Right lobe of liver (tissue), 6 donors: Measurements from ENCODE around the gene PPP1R10. TPM values are rescaled to one million over a fixed set of nuclear protein-coding genes. Genes with fewer than 3 reads are reported as not detected.

Source experiments
- ATAC-seq, 4 donors: fragments of 200-7000 bp; cut with Tn5 transposase; one replicate each; pipeline ENCODE4 v1.9.1; 2020; ENCODE audit warnings: mild to moderate bottlenecking in 4 of 4, moderate library complexity in 4 of 4
- DNase-seq, 3 donors: peaks; one replicate each; pipeline ENCODE4 v3.0.0-alpha.2; 2020
- H3K27ac ChIP-seq, 3 donors: fragments of 200-600 bp; one replicate each; pipeline ENCODE4 v1.8.0; 2022
- H3K27me3 ChIP-seq, 2 donors: fragments of 200-600 bp; one replicate each; pipeline ENCODE4 v1.8.0; 2022
- H3K36me3 ChIP-seq, 4 donors: fragments of 200-600 bp; sonication (generic) in 1 of 4; one replicate each; pipeline versions ENCODE4 v1.5.1 to v1.8.0; 2017 to 2022; ENCODE audit warnings: control low read depth in 1 of 4
- H3K4me1 ChIP-seq, 4 donors: fragments of 200-600 bp; sonication (generic) in 1 of 4; one replicate each; pipeline versions ENCODE4 v1.5.1 to v1.8.0; 2017 to 2022; ENCODE audit warnings: control low read depth in 1 of 4
- H3K4me3 ChIP-seq, 3 donors: fragments of 200-600 bp; one replicate each; pipeline ENCODE4 v1.8.0; 2022
- H3K9me3 ChIP-seq, 4 donors: fragments of 200-600 bp; sonication (generic) in 1 of 4; one replicate each; pipeline versions ENCODE4 v1.5.1 to v1.8.0; 2017 to 2022; ENCODE audit warnings: control low read depth in 1 of 4
- CTCF ChIP-seq, 4 donors: fragments of 200-600 bp in 3 of 4; fragments of 450-650 bp in 1 of 4; IDR thresholded peaks; one replicate each; pipeline versions ENCODE4 v1.5.1 to v1.8.0; 2016 to 2022; ENCODE audit warnings: antibody characterized with exemption in 4 of 4, mild to moderate bottlenecking in 2 of 4
- POLR2A ChIP-seq: fragments of 450-650 bp; IDR thresholded peaks from one replicate; pipeline ENCODE4 v1.6.1; 2017; ENCODE audit warnings: antibody characterized with exemption, mild to moderate bottlenecking
- WGBS: methylation state at CpG from one replicate; pipeline ENCODE4 v1.1.6; 2018; ENCODE audit warnings: low coverage, low lambda C conversion rate; ENCODE audit not compliant: insufficient coverage; ENCODE audit errors: missing lambda C conversion rate; 5-methylcytosine and 5-hydroxymethylcytosine counted together
- intact Hi-C, 2 donors: fragments of 100-400 bp; cut with DNase I; formaldehyde crosslinking; loops; one replicate each; pipeline versions ENCODE4 v1.11.2 to v1.14.1; 2022
- total RNA-seq, 6 experiments: library from RNA; depleted of rRNA in 2 of 6; stranded (reverse); fragments of >200 nt in 2 of 6; fragmentation: NEBNext Ultra II Directional in 3 of 6; extraction: Animal tissue kit (Norgen Biotek cat#: 25700) in 3 of 6; gene quantifications; one replicate each; pipeline versions ENCODE4 v1.1.0 to v1.2.4, GENCODE V29; 2016 to 2023
- donor health status: DM: no; HTN: yes; CAD: no.
- donor health status: DM: no; HTN: no; CAD: no.
- donor health status: DM: no; HTN: no; CAD: no.
- donor health status: DM: no; HTN: yes; CAD: no.
- donor health status: DM: no; HTN: yes; CAD: no.

PPP1R10 gene
- total RNA-seq, 6 experiments from 2014 or later = 19.0 to 45.1 (median 32.4) TPM

- Histone ChIP-seq H3K27ac (no peak overlapping the region), H3K36me3 (peaks cover 0 to 39% (median 20%) of the 10 kb centered on the region in 4 donors), H3K27me3 (no peaks in the 10 kb centered on the region), H3K9me3 (no peaks in the 10 kb centered on the region), H3K4me3 (no peak overlapping the region), H3K4me1 (peaks cover 0 to 9% (median 5%) of the 10 kb centered on the region in 4 donors)
- ATAC-seq (no peak), DNase-seq (no peak)
- intact Hi-C loops = no loop called here
- WGBS = 58% methylated on average over 2 of the region's 2 CpGs
- TF ChIP-seq CTCF (IDR thresholded peaks at IDR 0.05) (no peak), POLR2A (no peak)
Observed at GRCh38 chr6:30611856-30612194, 5.2 kb downstream of the PPP1R10 start.

- H3K27ac ChIP-seq = no peak overlapping the region
- intact Hi-C loops = no loop called here
Observed at GRCh38 chr6:30611150-30611855, 5.7 kb downstream of the PPP1R10 start.

GRCh38 chr6:30610065-30610464 is 7.0 kb downstream of the PPP1R10 start:
- no peak for ATAC-seq
- H3K36me3 ChIP-seq = peaks cover 3 to 48% (median 28%) of the 10 kb centered on the region in 4 donors

More at GRCh38 chr6:30611150-30611855, 5.7 kb downstream of the PPP1R10 start:
- 64% methylated on average over 9 of the region's 9 CpGs for WGBS
- ATAC-seq = no peak
- no peak overlapping the region for H3K4me3 ChIP-seq
- TF ChIP-seq CTCF (IDR thresholded peaks at IDR 0.05) = no peak
- no peak for TF ChIP-seq POLR2A
- no peak for DNase-seq
- peaks cover 0 to 9% (median 5%) of the 10 kb centered on the region in 4 donors for H3K4me1 ChIP-seq
- H3K36me3 ChIP-seq = peaks cover 0 to 39% (median 22%) of the 10 kb centered on the region in 4 donors
- no peaks in the 10 kb centered on the region for H3K27me3 ChIP-seq
- H3K9me3 ChIP-seq = no peaks in the 10 kb centered on the region

GRCh38 chr6:30603961-30604360 is 13.1 kb downstream of the PPP1R10 start:
- no peak for TF ChIP-seq POLR2A
- no peak for TF ChIP-seq CTCF (IDR thresholded peaks at IDR 0.05)
- no peak overlapping the region for H3K27ac ChIP-seq
- H3K9me3 ChIP-seq = no peaks in the 10 kb centered on the region
- H3K36me3 ChIP-seq = peaks cover 19 to 86% (median 55%) of the 10 kb centered on the region in 4 donors
- WGBS = 65% methylated on average over 4 of the region's 13 CpGs
- H3K4me1 ChIP-seq = no peaks in the 10 kb centered on the region
- no peak overlapping the region for H3K4me3 ChIP-seq
- no peaks in the 10 kb centered on the region for H3K27me3 ChIP-seq
- intact Hi-C loops = loop anchor here in 1 of 2 donors (10.0 kb wide), 1 partner anchor 119 kb away; the partner anchor contains the start of gene HLA-E
- DNase-seq = no peak
- ATAC-seq = no peak

More at GRCh38 chr6:30610065-30610464, 7.0 kb downstream of the PPP1R10 start:
- WGBS = 63% methylated on average over 3 of the region's 4 CpGs
- H3K4me3 ChIP-seq = no peak overlapping the region
- H3K27ac ChIP-seq = no peak overlapping the region
- no peaks in the 10 kb centered on the region for H3K9me3 ChIP-seq
- no peaks in the 10 kb centered on the region for H3K27me3 ChIP-seq
- TF ChIP-seq CTCF (IDR thresholded peaks at IDR 0.05) (no peak), POLR2A (no peak)
- intact Hi-C loops = no loop called here
- no peak for DNase-seq
- H3K4me1 ChIP-seq = peaks cover 0 to 9% (median 5%) of the 10 kb centered on the region in 4 donors
